H9 (cell line): Measurements from ENCODE around the gene FN3KRP. TPM values are rescaled to one million over a fixed set of nuclear protein-coding genes. Genes with fewer than 3 reads are reported as not detected.

Experiments used
- DNase-seq: peaks from one replicate; pipeline ENCODE4 v3.0.0-alpha.2; 2017
- H2AFZ ChIP-seq: one replicate; pipeline ENCODE4 v1.6.1; 2013; ENCODE audit warnings: mild to moderate bottlenecking, low read length, control low read depth, moderate library complexity
- H2AK5ac ChIP-seq: 2 replicates; pipeline ENCODE4 v1.6.1; 2013; ENCODE audit warnings: low read length, control low read depth, mixed read lengths; ENCODE audit not compliant: insufficient read length
- H2BK120ac ChIP-seq: one replicate; pipeline ENCODE4 v1.6.1; 2013; ENCODE audit warnings: low read depth, mild to moderate bottlenecking, low read length, control low read depth, inconsistent platforms; ENCODE audit not compliant: poor library complexity, severe bottlenecking
- H2BK12ac ChIP-seq: 2 replicates; pipeline ENCODE4 v1.6.1; 2013; ENCODE audit warnings: low read length, control low read depth, mixed read lengths, low read depth; ENCODE audit not compliant: insufficient read length
- H2BK15ac ChIP-seq: 2 replicates; pipeline ENCODE4 v1.6.1; 2013; ENCODE audit warnings: low read depth, low read length, control low read depth
- H2BK20ac ChIP-seq: one replicate; pipeline ENCODE4 v1.6.1; 2013; ENCODE audit warnings: low read depth, mild to moderate bottlenecking, low read length, control low read depth, inconsistent platforms; ENCODE audit not compliant: poor library complexity, severe bottlenecking
- H2BK5ac ChIP-seq: 2 replicates; pipeline ENCODE4 v1.6.1; 2013; ENCODE audit warnings: low read length, control low read depth, mixed read lengths; ENCODE audit not compliant: insufficient read length
- H3K14ac ChIP-seq: 2 replicates; pipeline ENCODE4 v1.6.1; 2013; ENCODE audit warnings: low read length, control low read depth; ENCODE audit not compliant: insufficient read depth
- H3K18ac ChIP-seq: 2 replicates; pipeline ENCODE4 v1.6.1; 2013; ENCODE audit warnings: low read depth, mild to moderate bottlenecking, mixed read lengths, low read length, control low read depth; ENCODE audit not compliant: insufficient read length
- H3K23ac ChIP-seq: 2 replicates; pipeline ENCODE4 v1.6.1; 2013; ENCODE audit warnings: low read length, control low read depth, mixed read lengths, low read depth; ENCODE audit not compliant: insufficient read length
- H3K23me2 ChIP-seq: 2 replicates; pipeline ENCODE4 v1.6.1; 2013; ENCODE audit warnings: low read depth, mild to moderate bottlenecking, mixed read lengths, low read length, control low read depth; ENCODE audit not compliant: insufficient read length, poor library complexity, severe bottlenecking
- H3K27ac ChIP-seq: 2 replicates; pipeline ENCODE4 v1.5.1; 2013; ENCODE audit warnings: low read length, control low read depth, mixed read lengths, low read depth; ENCODE audit not compliant: insufficient read length
- H3K27me3 ChIP-seq: 2 replicates; pipeline ENCODE4 v1.6.1; 2013; ENCODE audit warnings: low read length, control low read depth, inconsistent platforms; ENCODE audit not compliant: insufficient read depth
- H3K4ac ChIP-seq: 2 replicates; pipeline ENCODE4 v1.6.1; 2013; ENCODE audit warnings: low read depth, mild to moderate bottlenecking, control low read depth, inconsistent platforms, low read length, moderate library complexity
- H3K4me1 ChIP-seq: 2 replicates; pipeline ENCODE4 v1.6.1; 2013; ENCODE audit warnings: low read length, control low read depth, inconsistent platforms; ENCODE audit not compliant: insufficient read depth
- H3K4me2 ChIP-seq: 2 replicates; pipeline ENCODE4 v1.6.1; 2013; ENCODE audit warnings: low read length, control low read depth, mixed read lengths; ENCODE audit not compliant: insufficient read length, insufficient read depth
- H3K56ac ChIP-seq: 2 replicates; pipeline ENCODE4 v1.6.1; 2013; ENCODE audit warnings: low read depth, mild to moderate bottlenecking, mixed read lengths, low read length, control low read depth; ENCODE audit not compliant: insufficient read length
- H3K79me1 ChIP-seq: 2 replicates; pipeline ENCODE4 v1.6.1; 2013; ENCODE audit warnings: low read depth, mild to moderate bottlenecking, moderate library complexity, low read length, control low read depth, inconsistent platforms; ENCODE audit not compliant: insufficient read depth, poor library complexity, severe bottlenecking
- H3K79me2 ChIP-seq: 2 replicates; pipeline ENCODE4 v1.6.1; 2013; ENCODE audit warnings: low read length, control low read depth, inconsistent platforms; ENCODE audit not compliant: insufficient read depth
- H3K9ac ChIP-seq: 2 replicates; pipeline ENCODE4 v1.6.1; 2013; ENCODE audit warnings: low read length, control low read depth, mixed read lengths; ENCODE audit not compliant: insufficient read length; ENCODE audit errors: extremely low read depth
- H3K9me3 ChIP-seq: one replicate; pipeline ENCODE4 v1.6.1; 2013; ENCODE audit warnings: low read depth, low read length, inconsistent platforms; ENCODE audit not compliant: control insufficient read depth
- H3T11ph ChIP-seq: one replicate; pipeline ENCODE4 v1.6.1; 2013; ENCODE audit warnings: mild to moderate bottlenecking, low read length, control low read depth, inconsistent platforms
- H4K20me1 ChIP-seq: one replicate; pipeline ENCODE4 v1.6.1; 2013; ENCODE audit not compliant: control insufficient read depth, insufficient read length, insufficient read depth
- H4K5ac ChIP-seq: 2 replicates; pipeline ENCODE4 v1.6.1; 2013; ENCODE audit warnings: low read depth, mild to moderate bottlenecking, mixed read lengths, low read length, control low read depth; ENCODE audit not compliant: insufficient read length
- H4K8ac ChIP-seq: replicated peaks from 2 replicates; pipeline ENCODE4 v1.6.1; 2013; ENCODE audit warnings: low read length, control low read depth, mixed read lengths, low read depth; ENCODE audit not compliant: insufficient read length
- H4K91ac ChIP-seq: 2 replicates; pipeline ENCODE4 v1.6.1; 2013; ENCODE audit warnings: low read depth, mild to moderate bottlenecking, moderate library complexity, mixed read lengths, low read length, control low read depth; ENCODE audit not compliant: insufficient read length
- H3K27ac Mint-ChIP-seq, 3 experiments: 2 replicates in 2 of 3; 3 replicates in 1 of 3; pipeline ENCODE4 v1.8.0; 2020 to 2021; ENCODE audit warnings: mixed read lengths in 3 of 3, mild to moderate bottlenecking in 1 of 3, moderate library complexity in 1 of 3
- H3K27me3 Mint-ChIP-seq: 2 replicates; pipeline ENCODE4 v1.8.0; 2021; ENCODE audit warnings: low read depth, mild to moderate bottlenecking, moderate library complexity, mixed read lengths
- H3K36me3 Mint-ChIP-seq, 3 experiments: 2 replicates in 2 of 3; 3 replicates in 1 of 3; pipeline ENCODE4 v1.8.0; 2020 to 2021; ENCODE audit warnings: low read depth in 3 of 3, mixed read lengths in 3 of 3; ENCODE audit not compliant: insufficient read depth in 1 of 3
- H3K4me1 Mint-ChIP-seq, 2 experiments: 2 replicates each; pipeline ENCODE4 v1.8.0; 2020; ENCODE audit warnings: mixed read lengths in 2 of 2
- H3K4me3 Mint-ChIP-seq, 2 experiments: 2 replicates in 1 of 2; 3 replicates in 1 of 2; pipeline ENCODE4 v1.8.0; 2020 to 2021; ENCODE audit warnings: mild to moderate bottlenecking in 2 of 2, mixed read lengths in 2 of 2, moderate library complexity in 1 of 2
- H3K9me3 Mint-ChIP-seq, 2 experiments: 2 replicates in 1 of 2; 3 replicates in 1 of 2; pipeline ENCODE4 v1.8.0; 2020; ENCODE audit warnings: mild to moderate bottlenecking in 2 of 2, mixed read lengths in 2 of 2, moderate library complexity in 1 of 2
- WGBS: extraction: QIAGEN DNeasy Blood & Tissue Kit; methylation state at CpG from one replicate; pipeline ENCODE4 v1.1.7; 2013; ENCODE audit warnings: missing lambda C conversion rate, low lambda C conversion rate, mixed read lengths; ENCODE audit not compliant: insufficient read length; ENCODE audit errors: extremely low coverage; 5-methylcytosine and 5-hydroxymethylcytosine counted together
- total RNA-seq: library from RNA; stranded (reverse); gene quantifications from 2 replicates; pipeline ENCODE4 v1.2.1, GENCODE V29; 2021
- TF ChIP-seq, protein P1 (sequence below): fragments of 200-600 bp; sonication (generic); conservative IDR thresholded peaks from 3 replicates; pipeline ENCODE4 v1.8.0; 2021; ENCODE audit warnings: antibody characterized with exemption, mild to moderate bottlenecking

Gene FN3KRP
- total RNA-seq, 1 experiment from 2014 or later = 32.9 TPM

DNA sequence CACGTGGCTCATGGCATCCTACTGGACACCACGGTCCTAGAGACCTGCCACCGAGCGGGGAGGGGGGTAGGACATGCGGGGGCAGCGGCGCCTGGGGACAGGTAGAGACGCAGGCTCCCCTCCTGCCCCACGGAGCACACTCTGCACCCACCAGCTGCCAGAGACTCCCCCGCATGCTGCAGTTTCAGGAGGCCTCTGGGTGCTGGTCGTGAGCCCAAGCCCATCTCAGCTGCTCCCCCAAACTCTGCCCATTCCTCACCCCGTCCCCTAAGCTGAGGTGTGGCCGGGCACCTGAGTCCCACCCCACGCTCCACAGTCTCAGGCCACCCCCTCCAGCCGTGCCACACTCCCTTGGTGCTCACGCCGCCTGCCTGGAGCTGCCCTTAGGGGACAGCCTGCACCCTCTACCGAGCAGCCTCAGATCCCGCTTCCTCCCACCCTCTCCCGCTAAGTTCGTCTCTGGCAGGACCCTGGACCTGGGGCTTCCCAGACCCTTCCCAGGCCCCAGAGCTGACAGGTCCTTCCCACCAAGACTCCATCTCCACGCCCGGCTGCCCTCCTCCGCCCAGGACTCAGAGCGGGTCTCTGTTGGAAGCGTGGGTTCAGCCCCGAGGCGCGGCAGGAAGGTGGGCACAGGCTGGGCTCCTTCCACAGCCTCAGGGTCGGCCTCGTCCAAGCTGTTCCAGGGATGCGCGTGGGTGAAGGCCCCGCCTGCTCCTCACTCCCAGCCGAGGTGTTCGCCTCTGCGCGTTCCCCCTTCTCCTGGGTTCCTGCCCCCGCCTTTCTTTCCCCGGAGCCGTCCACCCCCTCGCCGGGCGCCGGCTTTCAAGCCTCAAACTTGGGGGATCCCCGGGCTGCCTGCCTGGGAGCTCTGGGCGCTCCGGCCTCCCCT lies 19.3 kb upstream of the FN3KRP start:
- Histone ChIP-seq H3K9ac (no peak overlapping the region), H3K79me2 (no peaks in the 10 kb centered on the region), H4K8ac (no peak overlapping the region), H3K4ac (no peak overlapping the region), H3K79me1 (no peaks in the 10 kb centered on the region), H2BK5ac (no peak overlapping the region), H2BK20ac (no peak overlapping the region), H2AK5ac (no peak overlapping the region), H3K9me3 (no peaks in the 10 kb centered on the region), H3K14ac (no peak overlapping the region; the same call in 1 of the 2 replicates), H3K27ac (no peak overlapping the region), H4K5ac (no peak overlapping the region), H2BK120ac (no peak overlapping the region), H2BK15ac (no peak overlapping the region), H3K23me2 (peaks cover 7% of the 10 kb centered on the region), H3K4me1 (no peaks in the 10 kb centered on the region), H3K18ac (no peak overlapping the region), H3T11ph (no peak overlapping the region), H3K27me3 (peaks cover 15% of the 10 kb centered on the region; the same call in 1 of the 2 replicates), H3K23ac (no peak overlapping the region), H2BK12ac (no peak overlapping the region), H4K91ac (no peak overlapping the region), H3K56ac (no peak overlapping the region), H3K4me2 (peak overlapping the region; percentile 26), H2AFZ (no peak overlapping the region), H4K20me1 (no peaks in the 10 kb centered on the region)
- WGBS = no CpG with 5 or more reads among the region's 48 CpGs
- H3K9me3 Mint-ChIP-seq = peaks cover 13% of the 10 kb centered on the region in 2 experiments; a peak in 4 of 5 replicates
- H3K4me3 Mint-ChIP-seq = peak overlapping the region; percentile 55 to 70
- H3K4me1 Mint-ChIP-seq = peaks cover 2 to 6% of the 10 kb centered on the region in 2 experiments; a peak in 2 of 4 replicates
- H3K27me3 Mint-ChIP-seq = peaks cover 56% of the 10 kb centered on the region
- DNase-seq = peak; percentile 54
- H3K27ac Mint-ChIP-seq = no peak overlapping the region
- TF ChIP-seq, protein P1, sequence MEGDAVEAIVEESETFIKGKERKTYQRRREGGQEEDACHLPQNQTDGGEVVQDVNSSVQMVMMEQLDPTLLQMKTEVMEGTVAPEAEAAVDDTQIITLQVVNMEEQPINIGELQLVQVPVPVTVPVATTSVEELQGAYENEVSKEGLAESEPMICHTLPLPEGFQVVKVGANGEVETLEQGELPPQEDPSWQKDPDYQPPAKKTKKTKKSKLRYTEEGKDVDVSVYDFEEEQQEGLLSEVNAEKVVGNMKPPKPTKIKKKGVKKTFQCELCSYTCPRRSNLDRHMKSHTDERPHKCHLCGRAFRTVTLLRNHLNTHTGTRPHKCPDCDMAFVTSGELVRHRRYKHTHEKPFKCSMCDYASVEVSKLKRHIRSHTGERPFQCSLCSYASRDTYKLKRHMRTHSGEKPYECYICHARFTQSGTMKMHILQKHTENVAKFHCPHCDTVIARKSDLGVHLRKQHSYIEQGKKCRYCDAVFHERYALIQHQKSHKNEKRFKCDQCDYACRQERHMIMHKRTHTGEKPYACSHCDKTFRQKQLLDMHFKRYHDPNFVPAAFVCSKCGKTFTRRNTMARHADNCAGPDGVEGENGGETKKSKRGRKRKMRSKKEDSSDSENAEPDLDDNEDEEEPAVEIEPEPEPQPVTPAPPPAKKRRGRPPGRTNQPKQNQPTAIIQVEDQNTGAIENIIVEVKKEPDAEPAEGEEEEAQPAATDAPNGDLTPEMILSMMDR = no peak
- peaks cover 0 to 8% (median 7%) of the 10 kb centered on the region in 3 experiments; a peak in 5 of 7 replicates for H3K36me3 Mint-ChIP-seq
